Activated effector memory CD4-positive, alpha-beta T cell treated with Interleukin-2 at 50 U/mL for 16 hours (primary cell): Measurements from ENCODE around the gene FBXL20.
"Not testable (repeated sequence)": the region's sequence is repeated elsewhere in the genome, so short reads cannot be mapped to it uniquely, and the experiment has no call there.

Experiments
- DNase-seq: peaks from one replicate; pipeline ENCODE4 v3.0.0-alpha.2; 2020

Gene FBXL20

DNA sequence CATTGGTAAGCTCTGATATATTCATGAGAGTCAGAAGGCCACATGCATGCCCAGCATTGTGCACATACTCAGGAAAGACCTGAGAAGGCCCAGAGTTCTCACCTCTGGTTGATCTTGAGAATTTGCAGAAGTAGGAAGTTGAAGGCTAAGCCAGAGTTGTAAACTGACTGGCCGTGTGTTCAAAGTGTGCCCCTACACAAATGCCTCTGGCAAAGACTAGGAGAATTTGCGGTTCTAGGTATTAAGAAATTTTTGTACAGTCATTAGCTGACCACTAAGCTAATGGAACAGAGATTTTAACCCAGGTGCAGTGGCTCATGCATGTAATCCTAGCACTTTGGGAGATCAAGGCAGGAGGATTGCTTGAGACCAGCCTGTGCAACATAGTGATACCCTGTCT is 25.0 kb downstream of the FBXL20 start:
- no peak for DNase-seq

DNA sequence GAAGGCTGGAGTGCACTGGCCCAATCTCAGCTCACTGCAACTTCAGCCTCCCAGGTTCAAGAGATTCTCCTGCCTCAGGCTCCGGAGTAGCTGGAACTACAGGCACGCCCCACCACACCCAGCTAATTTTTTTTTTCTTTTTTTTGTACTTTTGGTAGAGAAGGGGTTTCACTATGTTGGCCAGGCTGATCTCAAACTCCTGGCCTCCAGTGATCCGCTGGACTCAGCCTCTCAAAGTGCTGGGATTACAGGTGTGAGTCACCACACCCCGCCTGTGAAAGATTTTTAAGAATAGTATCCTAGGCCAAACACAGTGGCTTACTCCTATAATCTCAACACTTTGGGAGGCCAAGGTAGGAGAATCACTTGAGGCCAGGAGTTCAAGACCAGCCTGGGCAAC is 33.6 kb downstream of the FBXL20 start:
- not testable (repeated sequence) for DNase-seq

DNA sequence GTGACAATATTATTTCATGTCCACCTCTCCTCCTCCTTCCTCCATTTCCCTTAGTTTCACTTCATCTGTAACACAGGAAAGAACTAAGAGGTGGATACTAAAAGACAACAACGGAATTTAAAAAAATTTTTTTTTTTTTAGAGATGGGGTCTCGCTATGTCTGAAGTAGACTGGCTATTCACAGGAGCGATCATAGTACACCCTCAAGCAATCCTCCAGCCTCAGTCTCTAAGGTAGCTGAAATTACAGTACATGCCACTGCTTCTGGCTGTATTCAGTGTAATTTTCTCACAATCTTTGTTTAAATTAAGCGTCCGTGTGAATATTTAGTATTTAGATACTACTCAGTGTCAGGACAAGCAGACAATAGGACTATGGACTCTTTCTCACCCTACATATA is 35.6 kb downstream of the FBXL20 start:
- no peak for DNase-seq

DNA sequence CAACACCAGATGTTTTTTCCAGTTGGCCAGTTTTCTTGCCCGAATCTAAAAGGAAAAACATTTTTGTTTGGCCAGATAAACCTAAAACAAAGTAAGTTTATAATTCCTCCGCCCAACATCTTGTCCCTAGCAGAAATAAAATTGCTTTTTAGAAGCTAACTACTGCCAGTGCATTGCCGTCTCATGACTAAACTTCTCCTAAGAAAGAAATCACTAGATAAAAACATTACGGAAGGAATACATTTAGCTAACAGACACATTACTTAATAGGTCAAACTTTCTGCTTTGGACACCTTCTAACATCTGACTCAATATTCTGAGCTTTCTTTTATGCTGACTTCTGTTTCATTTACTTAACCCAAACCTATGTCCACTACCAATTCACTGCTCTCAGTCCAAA is 36.2 kb downstream of the FBXL20 start:
- DNase-seq: no peak

DNA sequence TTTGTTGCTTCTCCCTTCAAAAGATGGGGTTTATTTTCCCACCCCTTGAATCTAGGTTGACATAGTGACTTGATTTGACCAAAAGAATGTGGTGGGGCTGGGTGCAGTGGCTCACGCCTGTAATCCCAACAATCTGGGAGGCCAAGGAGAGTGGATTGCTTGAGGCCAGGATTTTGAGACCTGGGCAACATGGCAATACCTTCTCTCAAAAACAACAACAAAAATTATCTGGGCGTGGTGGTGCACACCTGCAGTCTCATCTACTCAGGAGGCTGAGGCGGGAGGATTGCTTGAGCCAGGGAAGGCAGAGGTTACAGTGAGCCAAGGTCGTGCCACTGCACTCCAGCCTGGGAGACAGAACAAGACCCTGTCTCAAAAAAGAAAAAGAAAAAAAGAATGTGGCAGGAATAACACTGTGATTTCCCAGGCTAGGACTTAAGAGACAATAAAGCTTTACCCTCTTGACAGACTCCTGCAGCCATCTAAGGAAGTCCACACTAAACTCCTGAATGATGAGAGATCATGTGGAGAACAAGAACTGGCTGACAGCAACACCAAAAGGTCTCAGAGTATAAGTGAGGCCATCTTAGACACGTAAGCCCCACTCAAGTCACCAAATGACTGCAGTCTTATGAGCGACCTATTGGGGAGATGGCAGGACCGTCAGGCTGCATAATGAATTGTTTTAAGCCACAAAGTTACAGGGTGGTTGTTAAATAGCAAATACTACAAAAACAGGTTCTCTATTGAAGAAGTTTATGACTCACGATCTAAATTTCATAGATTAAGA is 37.0 kb downstream of the FBXL20 start:
- DNase-seq: no peak

DNA sequence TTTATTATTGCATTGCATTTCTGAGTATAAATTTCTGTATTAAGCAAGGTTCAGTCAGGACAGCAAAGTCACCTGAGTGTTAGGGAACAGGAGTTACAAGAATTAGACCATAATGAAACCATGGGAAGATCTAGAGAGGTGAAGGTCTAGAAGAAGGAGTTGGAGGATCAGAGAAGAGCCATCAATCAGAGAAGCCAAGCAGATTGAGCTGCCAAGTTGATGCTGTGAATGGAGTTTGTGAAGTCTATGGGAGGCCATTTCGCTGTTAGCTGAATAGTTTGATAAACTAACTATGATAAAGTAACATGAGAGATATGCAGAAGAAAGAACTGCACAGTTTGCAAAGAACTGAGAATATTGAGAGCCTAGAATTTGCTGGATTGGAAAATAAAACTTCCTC is 40.4 kb downstream of the FBXL20 start:
- DNase-seq: no peak

DNA sequence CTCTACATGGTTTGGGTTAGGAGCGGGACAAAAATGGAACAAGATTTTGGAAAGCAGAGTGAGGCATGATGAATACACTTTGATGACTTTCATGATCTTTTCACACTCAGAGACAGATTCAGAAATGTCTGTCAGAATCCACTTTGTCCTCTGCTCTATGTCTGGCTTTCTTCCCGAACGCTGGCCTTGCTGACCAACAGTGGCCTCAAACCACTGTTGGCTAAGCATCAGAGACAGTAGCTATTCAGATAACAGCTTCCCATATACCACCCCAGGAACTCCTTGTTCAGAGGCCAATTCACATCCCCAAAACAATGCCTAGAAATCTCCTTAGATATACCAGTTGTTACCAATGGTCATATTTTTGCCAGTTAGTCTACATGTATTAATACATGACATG is 40.9 kb downstream of the FBXL20 start:
- no peak for DNase-seq

DNA sequence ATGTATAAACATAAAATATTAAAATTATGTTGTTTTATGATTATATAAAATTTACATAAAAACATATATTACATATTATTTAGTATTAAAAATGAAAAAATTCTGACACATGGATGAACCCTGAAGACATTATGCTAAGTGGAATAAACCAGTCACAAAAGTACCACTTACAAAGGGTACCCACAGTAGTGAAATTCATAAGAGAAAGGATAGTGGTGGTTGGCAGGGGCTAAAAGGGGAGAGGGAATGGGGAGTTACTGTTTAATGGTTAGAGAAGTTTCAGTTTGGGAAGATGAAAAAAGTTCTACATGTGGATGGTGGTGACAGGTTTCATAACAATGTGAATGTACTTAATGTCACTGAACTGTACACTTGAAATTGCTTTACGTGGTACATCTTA is 41.4 kb downstream of the FBXL20 start:
- no peak for DNase-seq

DNA sequence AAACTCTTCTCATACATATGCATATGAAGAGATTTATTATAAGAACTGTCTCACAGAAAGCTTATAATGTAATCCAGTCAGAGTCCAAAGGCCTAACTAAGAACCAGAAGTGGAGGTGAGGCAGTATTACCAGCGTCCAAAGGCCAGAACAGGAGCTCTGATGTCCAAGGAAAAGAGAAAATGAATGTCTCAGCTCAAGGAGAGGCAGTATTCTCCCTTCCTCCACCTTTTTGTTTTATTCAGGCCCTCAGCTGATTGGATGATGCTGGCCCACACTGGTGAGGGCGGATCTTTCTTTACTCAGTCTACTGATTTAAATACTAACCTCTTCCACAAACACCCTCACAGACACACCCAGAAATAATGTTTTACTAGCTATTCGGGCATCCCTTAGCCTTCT is 43.4 kb downstream of the FBXL20 start:
- DNase-seq: no peak

DNA sequence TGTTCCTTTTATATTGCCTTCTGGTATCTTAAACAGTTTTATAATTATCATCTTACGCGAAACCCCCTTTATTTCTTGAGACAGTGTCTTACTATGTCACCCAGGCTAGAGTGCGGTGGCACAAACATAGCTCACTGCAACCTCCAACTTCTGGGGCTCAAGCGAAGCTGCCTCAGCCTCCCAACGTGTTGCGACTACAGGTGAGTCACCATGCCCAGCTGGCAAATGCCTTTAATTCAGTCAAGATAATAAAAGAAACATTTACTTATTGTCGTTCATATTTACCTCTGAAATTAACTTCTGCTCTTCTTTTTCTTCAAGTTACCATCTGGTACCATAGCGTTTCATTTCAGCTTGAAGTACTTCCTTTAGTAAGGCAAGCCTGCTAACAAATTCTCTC is 43.9 kb downstream of the FBXL20 start:
- DNase-seq: no peak

DNA sequence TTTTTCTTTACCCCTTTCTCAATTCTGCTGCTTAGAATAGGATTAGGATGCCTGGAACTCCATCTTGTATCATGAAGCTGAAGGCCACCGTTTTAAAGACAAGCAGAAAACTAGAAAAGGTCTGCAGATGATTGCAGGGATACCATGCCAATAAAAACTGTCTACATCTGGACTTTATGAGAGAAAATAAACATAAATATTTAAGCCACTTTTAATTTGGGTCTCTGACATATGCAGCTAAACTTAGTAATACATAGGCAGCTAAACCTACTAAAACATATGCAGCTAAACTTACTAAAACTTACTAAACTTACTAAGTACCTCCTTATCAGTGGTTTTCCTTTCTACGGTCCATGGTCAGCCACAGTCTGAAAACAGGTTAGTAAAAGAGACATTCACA is 48.4 kb downstream of the FBXL20 start:
- DNase-seq: no peak

DNA sequence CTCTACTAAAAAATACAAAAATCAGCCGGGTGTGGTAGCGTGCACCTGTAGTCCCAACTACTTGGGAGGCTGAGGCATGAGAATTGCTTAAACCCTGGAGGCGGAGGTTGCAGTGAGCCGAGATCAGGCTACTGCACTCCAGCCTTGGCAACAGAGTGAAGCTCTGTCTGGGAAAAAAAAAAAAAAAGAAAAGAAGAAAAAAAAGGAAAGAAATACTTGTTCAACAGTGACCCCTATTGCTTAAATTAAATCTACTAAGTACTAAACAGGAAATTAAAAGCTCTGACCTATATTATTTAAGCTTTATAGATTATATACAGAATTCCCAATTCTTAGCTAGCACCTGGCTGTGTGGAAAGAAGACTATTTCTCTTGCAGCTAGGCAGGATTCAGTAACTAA is 48.9 kb downstream of the FBXL20 start:
- DNase-seq: no peak

DNA sequence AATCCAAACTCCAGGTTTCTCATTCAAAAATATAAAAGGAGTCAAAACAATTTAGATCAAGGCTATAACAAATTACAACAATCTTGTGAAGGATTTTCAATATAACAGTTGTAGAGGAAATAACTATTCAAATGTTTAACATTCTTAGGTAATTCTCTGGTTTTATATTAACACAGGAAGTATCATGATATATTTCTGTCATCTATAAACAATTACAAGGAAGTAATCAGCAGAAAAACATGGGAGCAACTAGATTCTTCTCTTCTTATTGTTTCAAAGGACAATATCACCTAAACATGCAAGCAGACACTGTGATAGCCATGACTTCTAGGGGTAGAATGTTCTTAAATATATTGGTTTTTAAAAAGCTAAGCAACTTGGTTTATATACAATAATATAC is 49.9 kb downstream of the FBXL20 start:
- no peak for DNase-seq

DNA sequence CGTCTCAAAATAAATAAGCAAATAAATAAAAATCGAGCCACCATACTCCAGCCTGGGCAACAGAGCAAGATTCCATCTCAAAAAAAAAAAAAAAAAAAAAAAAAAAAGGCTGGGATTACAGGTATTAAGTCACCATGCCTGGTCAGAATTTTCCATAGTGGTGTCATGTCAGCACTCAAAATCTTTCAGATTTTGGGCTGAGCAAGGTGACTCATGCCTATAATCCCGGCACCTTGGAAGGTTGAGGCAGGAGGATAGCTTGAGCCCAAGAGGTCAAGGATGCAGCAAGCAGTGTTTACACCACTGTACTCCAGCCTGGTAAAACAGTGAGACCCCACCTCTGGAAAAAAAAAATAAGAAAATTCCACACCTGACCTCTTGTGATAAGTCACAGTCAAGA is 52.2 kb downstream of the FBXL20 start:
- no peak for DNase-seq

DNA sequence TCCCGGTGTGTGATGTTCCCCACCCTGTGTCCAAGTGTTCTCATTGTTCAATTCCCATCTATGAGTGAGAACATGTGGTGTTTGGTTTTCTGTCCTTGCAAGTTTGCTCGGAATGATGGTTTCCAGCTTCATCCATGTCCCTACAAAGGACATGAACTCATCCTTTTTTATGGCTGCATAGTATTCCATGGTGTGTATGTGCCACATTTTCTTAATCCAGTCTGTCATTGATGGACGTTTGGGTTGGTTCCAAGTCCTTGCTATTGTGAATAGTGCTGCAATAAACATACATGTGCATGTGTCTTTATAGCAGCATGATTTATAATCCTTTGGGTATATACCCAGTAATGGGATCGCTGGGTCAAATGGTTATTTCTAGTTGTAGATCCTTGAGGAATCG is 54.6 kb downstream of the FBXL20 start:
- DNase-seq: not testable (repeated sequence)

DNA sequence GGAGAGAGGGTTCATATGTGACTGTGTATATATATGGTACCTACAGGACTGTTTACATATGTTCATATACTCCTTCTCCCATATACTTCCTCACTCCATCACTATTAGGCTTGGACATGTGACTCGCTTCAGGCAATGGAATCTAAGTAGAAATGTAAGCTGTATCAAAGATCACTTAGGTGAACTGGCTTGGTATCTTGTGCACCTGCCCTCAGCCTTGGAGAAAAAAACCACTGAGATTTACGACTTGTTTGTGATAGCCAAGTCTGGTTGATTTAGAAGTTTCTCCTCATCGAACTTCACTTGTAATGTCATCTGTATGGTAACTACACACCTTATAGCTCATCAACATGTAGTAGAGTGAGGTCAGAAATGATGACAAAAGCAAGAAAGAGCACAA is 59.9 kb downstream of the FBXL20 start:
- no peak for DNase-seq

DNA sequence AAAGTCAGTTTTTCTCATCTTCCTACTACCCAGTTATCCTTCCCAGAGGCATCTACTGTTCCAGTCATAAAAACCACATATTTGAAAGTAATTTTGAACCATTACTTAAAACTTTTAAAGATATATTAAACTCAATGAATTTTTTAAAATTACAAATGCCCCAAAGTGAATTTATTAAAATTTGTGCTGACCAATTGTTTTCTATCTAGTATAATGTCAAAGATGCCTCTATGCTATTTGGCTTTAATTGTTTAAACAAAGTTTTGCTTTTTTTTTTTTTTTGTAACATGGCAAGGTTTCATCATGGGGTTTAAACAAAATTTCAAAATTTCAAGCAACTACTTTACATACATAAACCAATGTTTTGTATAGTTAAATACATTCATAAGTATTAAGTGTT is 60.7 kb downstream of the FBXL20 start:
- DNase-seq: no peak

DNA sequence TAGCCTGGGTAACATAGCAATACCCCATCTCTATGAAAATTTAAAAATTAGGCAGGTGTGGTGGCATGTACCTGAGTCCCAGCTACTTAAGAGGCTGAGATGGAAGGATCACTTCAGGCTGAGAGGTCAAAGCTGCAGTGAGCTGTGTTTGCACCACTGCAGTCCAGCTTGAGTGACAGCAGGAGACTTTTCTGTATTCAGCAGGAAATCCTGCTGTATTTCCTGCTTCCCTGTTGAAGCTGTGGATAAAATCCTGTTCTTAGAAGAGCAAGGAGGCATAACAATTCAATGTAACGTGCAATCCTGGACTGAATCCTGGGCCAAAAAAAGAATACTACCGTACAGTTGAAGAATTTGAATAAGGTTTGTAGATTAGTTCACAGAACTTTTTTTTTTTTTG is 62.2 kb downstream of the FBXL20 start:
- DNase-seq: no peak

DNA sequence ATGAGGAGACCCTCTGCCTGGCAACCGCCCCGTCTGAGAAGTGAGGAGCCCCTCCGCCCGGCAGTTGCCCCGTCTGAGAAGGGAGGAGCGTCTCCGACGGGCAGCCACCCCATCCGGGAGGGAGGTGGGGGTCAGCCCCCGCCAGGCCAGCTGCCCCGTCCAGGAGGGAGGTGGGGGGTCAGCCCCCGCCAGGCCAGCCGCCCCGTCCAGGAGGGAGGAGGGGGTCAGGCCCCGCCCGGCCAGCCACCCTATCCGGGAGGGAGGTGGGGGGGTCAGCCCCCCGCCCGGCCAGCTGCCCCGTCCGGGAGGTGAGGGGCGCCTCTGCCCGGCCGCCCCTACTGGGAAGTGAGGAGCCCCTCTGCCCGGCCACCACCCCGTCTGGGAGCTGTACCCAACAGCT is 63.8 kb downstream of the FBXL20 start:
- not testable (repeated sequence) for DNase-seq

DNA sequence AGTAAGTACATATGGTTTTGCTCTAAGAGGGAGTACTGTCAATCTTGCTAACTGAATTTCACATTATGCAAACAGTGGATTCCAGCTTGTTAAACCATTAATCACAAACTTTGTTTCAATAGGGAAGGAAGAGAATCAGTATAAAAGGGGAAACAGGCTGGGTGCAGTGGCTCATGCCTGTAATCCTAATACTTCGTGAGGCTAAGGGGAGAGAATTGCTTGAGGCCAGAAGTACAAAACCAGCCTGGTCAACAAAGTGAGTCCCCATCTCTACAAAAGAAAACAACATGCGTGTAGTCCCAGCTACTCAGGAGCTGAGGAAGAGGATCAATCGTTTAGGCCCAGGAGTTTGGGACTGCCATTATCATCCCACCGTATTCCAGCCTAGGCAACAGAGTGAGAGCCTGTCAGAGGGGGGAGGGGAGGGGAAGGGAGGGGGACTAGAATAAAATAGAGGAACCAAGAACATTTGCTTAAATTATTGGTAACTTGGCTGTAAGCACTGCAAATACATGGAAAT is 65.7 kb downstream of the FBXL20 start:
- DNase-seq: no peak

DNA sequence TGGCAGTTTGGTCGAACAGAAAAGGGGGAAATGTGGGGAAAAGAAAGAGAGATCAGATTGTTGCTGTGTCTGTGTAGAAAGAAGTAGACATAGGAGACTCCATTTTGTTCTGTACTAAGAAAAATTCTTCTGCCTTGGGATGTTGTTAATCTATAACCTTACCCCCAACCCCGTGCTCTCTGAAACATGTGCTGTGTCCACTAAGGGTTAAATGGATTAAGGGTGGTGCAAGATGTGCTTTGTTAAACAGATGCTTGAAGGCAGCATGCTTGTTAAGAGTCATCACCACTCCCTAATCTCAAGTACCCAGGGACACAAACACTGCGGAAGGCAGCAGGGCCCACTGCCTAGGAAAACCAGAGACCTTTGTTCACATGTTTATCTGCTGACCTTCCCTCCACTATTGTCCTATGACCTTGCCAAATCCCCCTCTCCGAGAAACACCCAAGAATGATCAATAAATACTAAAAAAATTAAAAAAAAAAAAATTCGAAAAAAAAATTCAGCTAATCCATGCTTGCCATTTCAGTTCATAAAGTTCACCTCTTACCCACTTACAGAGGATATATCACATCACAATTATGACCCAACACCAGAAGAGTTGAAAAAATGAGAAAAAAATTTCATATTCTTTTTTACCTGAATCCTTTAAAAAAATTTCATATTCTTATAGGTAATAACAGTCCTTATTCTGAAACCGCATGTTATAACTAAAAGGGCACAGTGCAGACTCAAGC is 67.2 kb downstream of the FBXL20 start:
- not testable (repeated sequence) for DNase-seq

DNA sequence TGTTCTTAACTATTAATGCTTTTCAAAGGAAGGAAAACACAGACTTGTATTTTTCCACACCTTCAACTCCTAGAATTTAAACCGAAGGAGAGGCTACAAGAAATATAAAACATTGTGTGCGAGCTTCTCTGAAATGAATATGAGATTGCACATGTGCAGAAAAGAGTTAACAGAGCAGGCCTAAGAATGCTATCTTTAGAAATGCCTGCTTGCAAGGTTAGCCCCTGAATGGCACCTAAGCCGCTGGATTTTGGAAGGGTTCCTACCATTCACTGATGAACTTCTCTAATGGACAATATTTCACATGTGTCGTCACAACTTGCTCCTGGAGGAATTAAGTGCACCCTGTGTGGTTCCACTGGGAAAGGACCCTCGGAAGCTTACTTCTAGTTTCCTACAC is 69.3 kb downstream of the FBXL20 start:
- DNase-seq: no peak

DNA sequence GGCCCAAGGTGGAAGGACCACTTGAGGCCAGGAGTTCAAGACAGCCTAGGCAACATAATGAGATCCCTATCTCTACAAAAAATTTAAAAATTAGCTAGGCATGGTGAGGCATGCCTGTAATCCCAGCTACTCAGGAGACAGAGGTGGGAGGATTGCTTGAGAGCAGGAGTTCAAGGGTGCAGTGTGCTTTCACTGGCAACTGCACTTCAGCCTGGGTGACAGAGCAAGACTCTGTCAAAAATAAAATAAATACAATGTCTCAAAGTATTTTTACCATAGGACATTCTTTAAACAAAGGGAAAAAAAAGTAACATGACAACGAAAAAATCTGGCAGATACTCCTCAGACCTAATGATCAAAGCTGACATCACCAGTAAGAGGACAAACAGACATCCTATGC is 72.6 kb downstream of the FBXL20 start:
- DNase-seq: no peak

DNA sequence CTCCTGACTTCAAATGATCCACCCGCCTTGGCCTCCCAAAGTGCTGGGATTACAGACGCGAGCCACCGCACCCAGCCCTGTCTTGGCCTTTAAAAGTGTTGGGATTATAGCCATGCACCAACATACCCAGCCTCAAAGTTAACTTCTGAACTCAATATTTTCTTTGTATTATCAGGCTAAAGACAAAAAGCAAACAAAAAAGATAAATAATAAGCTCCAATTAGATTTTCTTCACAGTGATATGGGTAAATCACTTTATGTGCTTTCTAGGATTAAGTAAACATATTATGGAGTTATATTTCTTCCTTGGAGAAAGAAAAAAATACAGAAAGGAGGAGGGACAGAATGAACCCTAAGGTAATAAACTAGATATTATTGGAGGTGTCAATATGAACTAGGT is 74.3 kb downstream of the FBXL20 start:
- DNase-seq: no peak
